HepG2 (cell line): ENCODE measurements around the gene CCDC6. TPM values are rescaled to one million over a fixed set of nuclear protein-coding genes. Genes with fewer than 3 reads are reported as not detected.

Experiments used
- ADNP ChIP-seq: sonication (generic); formaldehyde crosslinking; IDR thresholded peaks from 2 replicates; pipeline ENCODE4 v1.4.0; 2020; ENCODE audit warnings: missing genetic modification reagents
- ARID5B ChIP-seq: IDR thresholded peaks from 2 replicates; pipeline ENCODE4 v1.4.0; 2020; ENCODE audit warnings: mild to moderate bottlenecking, missing genetic modification reagents
- BHLHE40 ChIP-seq: IDR thresholded peaks from 2 replicates; pipeline ENCODE4 v1.6.1; 2011; ENCODE audit warnings: low read length, improper control_type of control experiment
- KLF15 ChIP-seq: sonication (generic); formaldehyde crosslinking; IDR thresholded peaks from 2 replicates; pipeline ENCODE4 v1.8.1; 2023; ENCODE audit warnings: borderline replicate concordance, mild to moderate bottlenecking, inconsistent platforms, missing genetic modification reagents, mixed read lengths
- MED1 ChIP-seq: sonication (generic); formaldehyde crosslinking; IDR thresholded peaks from 2 replicates; pipeline ENCODE4 v1.4.0; 2020; ENCODE audit warnings: missing genetic modification reagents
- MLX ChIP-seq: IDR thresholded peaks from 2 replicates; pipeline ENCODE4 v1.6.1; 2016
- MXD4 ChIP-seq: IDR thresholded peaks from 2 replicates; pipeline ENCODE4 v1.6.1; 2016; ENCODE audit warnings: mild to moderate bottlenecking, missing biosample characterization, missing genetic modification reagents
- PHF20 ChIP-seq: sonication (generic); formaldehyde crosslinking; IDR thresholded peaks from 2 replicates; pipeline ENCODE4 v1.5.0; 2020; ENCODE audit warnings: mild to moderate bottlenecking, missing genetic modification reagents
- RARG ChIP-seq: sonication (generic); formaldehyde crosslinking; IDR thresholded peaks from 2 replicates; pipeline ENCODE4 v1.4.0; 2020; ENCODE audit warnings: low read depth, mild to moderate bottlenecking, missing genetic modification reagents
- SALL1 ChIP-seq: sonication (generic); formaldehyde crosslinking; IDR thresholded peaks from 2 replicates; pipeline ENCODE4 v1.8.0; 2022; ENCODE audit warnings: mild to moderate bottlenecking, missing genetic modification reagents
- SMARCE1 ChIP-seq: fragments of 450-650 bp; IDR thresholded peaks from 2 replicates; pipeline ENCODE4 v1.6.1; 2017; ENCODE audit warnings: borderline replicate concordance
- SNAPC4 ChIP-seq: sonication (generic); formaldehyde crosslinking; IDR thresholded peaks from 2 replicates; pipeline ENCODE4 v1.4.0; 2020; ENCODE audit warnings: mild to moderate bottlenecking, missing genetic modification reagents
- TBL1XR1 ChIP-seq: fragments of 150-350 bp; IDR thresholded peaks from 2 replicates; pipeline ENCODE4 v1.6.1; 2014; ENCODE audit warnings: borderline replicate concordance, low read length; ENCODE audit not compliant: partially characterized antibody
- TFAP4 ChIP-seq: sonication (generic); IDR thresholded peaks from 2 replicates; pipeline ENCODE4 v1.6.1; 2016; ENCODE audit warnings: low read depth, borderline replicate concordance
- ZNF503 ChIP-seq: sonication (generic); formaldehyde crosslinking; IDR thresholded peaks from 2 replicates; pipeline ENCODE4 v1.4.0; 2020; ENCODE audit warnings: missing genetic modification reagents
- ZNF558 ChIP-seq: sonication (generic); formaldehyde crosslinking; IDR thresholded peaks from 2 replicates; pipeline ENCODE4 v1.9.0; 2022; ENCODE audit warnings: mild to moderate bottlenecking, missing genetic modification reagents, borderline replicate concordance
- ZNF605 ChIP-seq: sonication (generic); formaldehyde crosslinking; IDR thresholded peaks from 2 replicates; pipeline ENCODE4 v1.8.0; 2022; ENCODE audit warnings: mild to moderate bottlenecking, missing genetic modification reagents
- ZNF761 ChIP-seq: sonication (generic); formaldehyde crosslinking; conservative IDR thresholded peaks from 2 replicates; pipeline ENCODE4 v1.4.0; 2020; ENCODE audit warnings: mild to moderate bottlenecking, missing genetic modification reagents
- ZNF776 ChIP-seq: sonication (generic); formaldehyde crosslinking; IDR thresholded peaks from 2 replicates; pipeline ENCODE4 v1.4.0; 2020; ENCODE audit warnings: mild to moderate bottlenecking, missing genetic modification reagents
- polyA plus RNA-seq, 8 experiments: library from polyadenylated mRNA; depleted of rRNA in 3 of 8; stranded (reverse) in 7 of 8; unstranded in 1 of 8; fragments of >200 nt; fragmentation: Illumina TruSeq in 4 of 8; extraction: Trizol in 4 of 8; gene quantifications; 2 replicates each; pipeline versions ENCODE4 v1.2.1 to v1.2.3, GENCODE V29; 2011 to 2016; ENCODE audit warnings: low read depth in 4 of 8, missing spikeins in 1 of 8, mixed read lengths in 1 of 8; ENCODE audit not compliant: insufficient read depth in 1 of 8
- total RNA-seq, 5 experiments: library from RNA; depleted of rRNA; stranded (reverse); fragments of >200 nt; fragmentation: Illumina TruSeq; extraction: Trizol; gene quantifications; 2 replicates each; pipeline ENCODE4 v1.2.3, GENCODE V29; 2016; ENCODE audit warnings: low read depth in 1 of 5

Gene CCDC6
- total and polyA plus RNA-seq, 2 of the 13 experiments (the other 11 are each of a cell fraction or from before 2014, with no cell fraction given) = 17.9 to 18.3 TPM

- TF ChIP-seq PHF20 (CRISPR knock-in tag) (no peak), ZNF503 (peak; percentile 50; the same call in 1 of the 2 replicates), TFAP4 (no peak), MED1 (CRISPR knock-in tag) (peak; percentile 43), RARG (no peak), MXD4 (0 out of 2 replicates have a peak, but pooled peaks have one; percentile 58), ZNF761 (CRISPR knock-in tag) (no peak), ZNF776 (CRISPR knock-in tag) (no peak), ZNF558 (CRISPR knock-in tag) (no peak), ZNF605 (CRISPR knock-in tag) (no peak), MLX (CRISPR knock-in tag) (peak; percentile 68), SALL1 (peak; percentile 70), SNAPC4 (CRISPR knock-in tag) (no peak), ARID5B (CRISPR knock-in tag) (peak; percentile 91), BHLHE40 (no peak), SMARCE1 (no peak), KLF15 (CRISPR knock-in tag) (no peak), ADNP (CRISPR knock-in tag) (no peak), TBL1XR1 (no peak)
Measured at GRCh38 chr10:59895629-59896116, 10.7 kb downstream of the CCDC6 start (continued).
